ENCODE data around the gene DUSP9. TPM values are rescaled to one million over a fixed set of nuclear protein-coding genes. Genes with fewer than 3 reads are reported as not detected.

The DUSP9 gene
- total RNA-seq, 1 donor from 2014 or later: 0.21 TPM

DNA sequence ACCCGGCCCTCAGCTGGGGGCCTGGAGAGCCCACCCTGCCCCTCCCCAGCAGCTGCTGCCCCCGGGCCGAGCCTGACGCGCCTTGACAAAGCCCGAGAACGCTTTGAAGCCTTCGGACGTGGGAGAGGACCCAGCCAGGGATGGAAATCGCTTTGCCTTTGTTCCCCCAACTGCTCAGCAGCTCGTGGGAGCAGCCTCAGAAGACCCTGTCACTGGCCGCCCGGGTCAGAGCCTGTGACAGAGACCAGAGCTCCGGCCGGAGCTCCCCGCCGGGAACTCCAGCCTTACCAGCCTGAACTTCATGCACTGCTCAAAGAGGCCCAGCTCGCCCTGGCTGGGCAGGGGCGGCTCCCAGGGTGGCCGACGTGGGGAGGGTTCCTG, 38.1 kb downstream of the DUSP9 start:
- peaks cover 13% of the 10 kb centered on the region for H4K20me1 ChIP-seq (ENCODE audit: low read depth)
- peak overlapping the region; percentile 97 for H3K27ac ChIP-seq
- peak; percentile 73 for DNase-seq (ENCODE audit: low spot score)
- peak overlapping the region; percentile 61 for H3K4me3 ChIP-seq
- H3K27me3 Mint-ChIP-seq (ENCODE audit: insufficient read depth, low read depth): peaks cover 3% of the 10 kb centered on the region
- H3K4me1 ChIP-seq: peaks cover 3% of the 10 kb centered on the region
- peaks cover 17% of the 10 kb centered on the region for H3K4me1 Mint-ChIP-seq
- no peak for TF ChIP-seq EZH2 (IDR thresholded peaks at IDR 0.05)
- H3K9ac ChIP-seq: peak overlapping the region; percentile 58
- peak overlapping the region; percentile 89 for H3K4me2 ChIP-seq
- H2AFZ ChIP-seq (replicated peaks): no peak overlapping the region
- H3K27ac Mint-ChIP-seq: peak overlapping the region; percentile 63
- H3K36me3 Mint-ChIP-seq: peaks cover 2% of the 10 kb centered on the region
- no peaks in the 10 kb centered on the region for H3K9me3 ChIP-seq (ENCODE audit: low read depth)
- peaks cover 40% of the 10 kb centered on the region for H3F3A ChIP-seq (ENCODE audit: low read depth)
- H3K27me3 ChIP-seq: no peaks in the 10 kb centered on the region
- no peak overlapping the region for H3K4me3 Mint-ChIP-seq
- peaks cover 18% of the 10 kb centered on the region for H3K9me3 Mint-ChIP-seq
- H3K36me3 ChIP-seq: no peaks in the 10 kb centered on the region
- H3K79me2 ChIP-seq (ENCODE audit: low read depth): peaks cover 30% of the 10 kb centered on the region

DNA sequence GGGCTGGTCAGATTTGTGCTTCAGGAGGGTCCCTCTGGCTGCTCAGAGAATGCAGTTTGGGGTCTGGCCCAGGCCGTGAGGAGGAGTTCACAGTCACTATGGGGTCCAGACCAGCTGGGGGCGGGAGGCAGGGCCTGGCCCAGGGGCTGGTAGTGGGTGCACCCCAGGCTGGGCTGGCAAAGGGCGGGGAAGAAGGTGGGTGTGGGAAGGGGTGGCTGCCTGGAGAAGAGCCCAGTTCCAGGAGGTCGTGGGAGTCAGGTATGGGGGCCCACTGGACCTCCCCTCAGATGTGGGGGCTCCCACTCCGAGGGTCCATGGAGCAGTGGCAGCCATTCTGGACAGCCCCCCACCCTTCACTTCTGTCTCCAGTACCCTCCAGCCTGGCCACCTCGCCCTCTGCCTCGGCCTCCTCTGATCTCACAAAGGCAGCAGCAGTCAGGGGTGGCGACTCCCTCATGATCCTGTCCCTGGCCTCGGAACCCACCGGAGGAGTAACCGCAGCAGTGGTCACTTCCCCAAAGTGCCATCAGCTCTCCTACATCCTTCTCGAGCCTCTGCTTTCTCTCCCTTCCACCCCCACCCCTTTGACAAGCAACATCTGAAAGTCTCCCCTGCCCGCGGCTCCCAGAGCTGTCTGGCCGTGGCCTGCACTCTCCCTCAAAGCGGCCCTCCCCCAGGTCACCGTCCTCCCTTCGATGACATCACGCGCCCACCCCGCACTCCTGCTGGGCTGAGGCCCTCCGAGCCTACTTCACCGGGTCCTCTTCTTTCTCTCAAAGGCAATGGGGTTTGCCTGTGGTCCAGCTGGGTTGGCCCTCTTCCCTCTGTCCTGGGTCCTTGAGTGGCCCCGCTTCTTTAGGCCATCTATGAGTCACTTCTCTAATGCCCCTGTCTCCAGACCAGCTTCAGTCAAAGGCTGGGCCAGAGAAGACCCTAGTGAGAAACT, 39.0 kb downstream of the DUSP9 start:
- Histone ChIP-seq H3F3A (ENCODE audit: low read depth) (peaks cover 40% of the 10 kb centered on the region), H4K20me1 (ENCODE audit: low read depth) (peaks cover 22% of the 10 kb centered on the region), H3K79me2 (ENCODE audit: low read depth) (peaks cover 39% of the 10 kb centered on the region), H3K4me2 (peak overlapping the region; percentile 89), H3K36me3 (no peaks in the 10 kb centered on the region), H3K9ac (peak overlapping the region; percentile 58), H3K27ac (peak overlapping the region; percentile 97), H3K9me3 (ENCODE audit: low read depth) (no peaks in the 10 kb centered on the region), H3K27me3 (no peaks in the 10 kb centered on the region), H3K4me1 (peaks cover 3% of the 10 kb centered on the region), H3K4me3 (peak overlapping the region; percentile 61), H2AFZ (replicated peaks) (no peak overlapping the region)
- peak overlapping the region; percentile 75 for H3K4me3 Mint-ChIP-seq
- DNase-seq (ENCODE audit: low spot score): peak; percentile 39
- peaks cover 3% of the 10 kb centered on the region for H3K27me3 Mint-ChIP-seq (ENCODE audit: insufficient read depth, low read depth)
- peaks cover 20% of the 10 kb centered on the region for H3K4me1 Mint-ChIP-seq
- TF ChIP-seq, protein P1, sequence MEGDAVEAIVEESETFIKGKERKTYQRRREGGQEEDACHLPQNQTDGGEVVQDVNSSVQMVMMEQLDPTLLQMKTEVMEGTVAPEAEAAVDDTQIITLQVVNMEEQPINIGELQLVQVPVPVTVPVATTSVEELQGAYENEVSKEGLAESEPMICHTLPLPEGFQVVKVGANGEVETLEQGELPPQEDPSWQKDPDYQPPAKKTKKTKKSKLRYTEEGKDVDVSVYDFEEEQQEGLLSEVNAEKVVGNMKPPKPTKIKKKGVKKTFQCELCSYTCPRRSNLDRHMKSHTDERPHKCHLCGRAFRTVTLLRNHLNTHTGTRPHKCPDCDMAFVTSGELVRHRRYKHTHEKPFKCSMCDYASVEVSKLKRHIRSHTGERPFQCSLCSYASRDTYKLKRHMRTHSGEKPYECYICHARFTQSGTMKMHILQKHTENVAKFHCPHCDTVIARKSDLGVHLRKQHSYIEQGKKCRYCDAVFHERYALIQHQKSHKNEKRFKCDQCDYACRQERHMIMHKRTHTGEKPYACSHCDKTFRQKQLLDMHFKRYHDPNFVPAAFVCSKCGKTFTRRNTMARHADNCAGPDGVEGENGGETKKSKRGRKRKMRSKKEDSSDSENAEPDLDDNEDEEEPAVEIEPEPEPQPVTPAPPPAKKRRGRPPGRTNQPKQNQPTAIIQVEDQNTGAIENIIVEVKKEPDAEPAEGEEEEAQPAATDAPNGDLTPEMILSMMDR (IDR thresholded peaks at IDR 0.05): no peak
- TF ChIP-seq EZH2phosphoT487 (IDR thresholded peaks at IDR 0.05): no peak
- no peak for TF ChIP-seq EZH2 (IDR thresholded peaks at IDR 0.05)
- H3K9me3 Mint-ChIP-seq: peaks cover 16% of the 10 kb centered on the region
- peak overlapping the region; percentile 97 for H3K27ac Mint-ChIP-seq
- H3K36me3 Mint-ChIP-seq: peaks cover 2% of the 10 kb centered on the region

DNA sequence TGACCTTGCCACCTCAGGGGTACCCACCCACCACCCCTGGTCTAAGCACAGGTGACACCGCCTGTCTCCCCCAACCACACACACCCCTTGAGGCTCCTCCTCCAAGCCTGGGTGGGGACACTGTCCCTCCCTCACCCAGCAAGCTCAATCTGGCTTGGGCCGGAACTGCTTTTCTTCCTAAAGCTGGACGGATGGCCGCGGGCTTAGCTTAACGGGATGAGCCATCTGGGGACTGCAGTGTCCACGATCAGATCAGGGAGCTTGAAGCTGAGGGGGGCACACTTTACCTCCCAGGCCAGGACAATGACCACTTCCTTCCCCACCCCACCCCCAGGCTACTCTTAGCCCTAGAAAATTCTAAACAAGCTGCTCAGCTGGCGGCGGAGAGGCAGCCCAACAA, 39.7 kb downstream of the DUSP9 start:
- H3F3A ChIP-seq (ENCODE audit: low read depth): peaks cover 40% of the 10 kb centered on the region
- H3K4me2 ChIP-seq: peak overlapping the region; percentile 89
- no peak overlapping the region for H3K9ac ChIP-seq
- Mint-ChIP-seq H3K36me3 (peaks cover 2% of the 10 kb centered on the region), H3K4me3 (peak overlapping the region; percentile 75), H3K4me1 (peaks cover 20% of the 10 kb centered on the region), H3K9me3 (peaks cover 14% of the 10 kb centered on the region), H3K27me3 (ENCODE audit: insufficient read depth, low read depth) (peaks cover 3% of the 10 kb centered on the region), H3K27ac (peak overlapping the region; percentile 97)
- TF ChIP-seq, protein P1 (IDR thresholded peaks at IDR 0.05): no peak
- TF ChIP-seq EZH2phosphoT487 (IDR thresholded peaks at IDR 0.05): no peak
- TF ChIP-seq EZH2 (IDR thresholded peaks at IDR 0.05): no peak
- peaks cover 46% of the 10 kb centered on the region for H3K79me2 ChIP-seq (ENCODE audit: low read depth)
- H3K27me3 ChIP-seq: no peaks in the 10 kb centered on the region
- H4K20me1 ChIP-seq (ENCODE audit: low read depth): peaks cover 29% of the 10 kb centered on the region
- no peaks in the 10 kb centered on the region for H3K9me3 ChIP-seq (ENCODE audit: low read depth)
- peaks cover 3% of the 10 kb centered on the region for H3K4me1 ChIP-seq
- peak overlapping the region; percentile 61 for H3K4me3 ChIP-seq
- DNase-seq (ENCODE audit: low spot score): peak; percentile 79
- no peaks in the 10 kb centered on the region for H3K36me3 ChIP-seq
- peak overlapping the region; percentile 97 for H3K27ac ChIP-seq
- no peak overlapping the region for H2AFZ ChIP-seq (replicated peaks)
